ENCODE measurements around the gene CAP1. TPM values are rescaled to one million over a fixed set of nuclear protein-coding genes. Genes with fewer than 3 reads are reported as not detected.

Gene CAP1
- total RNA-seq, 1 experiment from 2014 or later = 255 TPM

DNA sequence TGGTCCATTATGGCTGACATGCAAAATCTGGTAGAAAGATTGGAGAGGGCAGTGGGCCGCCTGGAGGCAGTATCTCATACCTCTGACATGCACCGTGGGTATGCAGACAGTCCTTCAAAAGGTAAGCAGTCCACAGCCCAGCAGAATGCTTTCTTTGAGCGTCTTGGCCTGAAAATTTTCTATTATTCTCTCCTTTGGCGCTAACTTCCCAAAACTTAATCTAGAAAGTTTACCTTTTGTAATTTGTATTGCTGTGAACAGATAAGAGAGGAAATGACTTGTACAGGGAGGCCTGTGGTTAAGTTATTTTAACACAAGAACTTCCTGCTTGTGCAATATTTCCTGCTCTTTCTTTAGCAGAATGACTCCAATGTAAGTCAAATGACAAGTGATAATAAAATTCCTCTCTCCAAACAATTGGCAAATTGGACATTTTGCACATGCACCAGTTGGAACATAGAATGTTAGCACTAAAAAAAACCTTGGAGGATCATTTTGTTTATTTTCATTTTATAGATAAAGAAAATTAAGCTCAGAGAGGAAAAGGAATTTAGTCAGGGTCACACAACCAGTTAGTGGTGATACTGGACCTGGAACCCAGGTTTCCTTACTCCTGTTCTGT is 18.9 kb downstream of the CAP1 start:
- Histone ChIP-seq H2BK5ac (ENCODE audit: insufficient read length, low read length) (no peak overlapping the region), H3K23me2 (ENCODE audit: insufficient read length, low read depth, low read length, poor library complexity, severe bottlenecking) (no peaks in the 10 kb centered on the region), H3K18ac (ENCODE audit: insufficient read length, low read depth, low read length) (no peak overlapping the region), H4K8ac (replicated peaks; ENCODE audit: insufficient read length, low read depth, low read length) (no peak overlapping the region), H2BK20ac (ENCODE audit: low read depth, low read length, poor library complexity, severe bottlenecking) (no peak overlapping the region), H3K23ac (ENCODE audit: insufficient read length, low read depth, low read length) (no peak overlapping the region), H3K4me1 (ENCODE audit: insufficient read depth, low read length) (peaks cover 4% of the 10 kb centered on the region; the same call in 1 of the 2 replicates), H2AK5ac (ENCODE audit: insufficient read length, low read length) (no peak overlapping the region), H3K79me2 (ENCODE audit: insufficient read depth, low read length) (peaks cover 5% of the 10 kb centered on the region; the same call in 1 of the 2 replicates), H4K5ac (ENCODE audit: insufficient read length, low read depth, low read length) (no peak overlapping the region), H3K79me1 (ENCODE audit: insufficient read depth, low read depth, low read length, poor library complexity, severe bottlenecking) (peaks cover 3% of the 10 kb centered on the region), H3K4ac (ENCODE audit: low read depth, low read length) (no peak overlapping the region), H3K9ac (ENCODE audit: extremely low read depth, insufficient read length, low read length) (no peak overlapping the region), H2BK120ac (ENCODE audit: low read depth, low read length, poor library complexity, severe bottlenecking) (no peak overlapping the region), H3K14ac (ENCODE audit: insufficient read depth, low read length) (no peak overlapping the region), H3K9me3 (ENCODE audit: control insufficient read depth, low read depth, low read length) (no peaks in the 10 kb centered on the region), H3K56ac (ENCODE audit: insufficient read length, low read depth, low read length) (no peak overlapping the region), H4K20me1 (ENCODE audit: control insufficient read depth, insufficient read depth, insufficient read length) (no peaks in the 10 kb centered on the region), H3K27me3 (ENCODE audit: insufficient read depth, low read length) (no peaks in the 10 kb centered on the region), H3K4me2 (ENCODE audit: insufficient read depth, insufficient read length, low read length) (no peak overlapping the region), H3T11ph (ENCODE audit: low read length) (no peak overlapping the region), H4K91ac (ENCODE audit: insufficient read length, low read depth, low read length) (no peak overlapping the region), H2BK15ac (ENCODE audit: low read depth, low read length) (no peak overlapping the region), H2BK12ac (ENCODE audit: insufficient read length, low read depth, low read length) (no peak overlapping the region), H2AFZ (ENCODE audit: low read length) (no peak overlapping the region), H3K27ac (ENCODE audit: insufficient read length, low read depth, low read length) (no peak overlapping the region)
- Mint-ChIP-seq H3K4me3 (no peak overlapping the region; a peak in 1 of 5 replicates), H3K4me1 (peaks cover 25 to 26% of the 10 kb centered on the region in 2 experiments), H3K36me3 (ENCODE audit: insufficient read depth in 1 of 3, low read depth in 3 of 3) (peaks cover 29 to 47% (median 40%) of the 10 kb centered on the region in 3 experiments), H3K27me3 (ENCODE audit: low read depth) (no peaks in the 10 kb centered on the region), H3K27ac (peak overlapping the region; percentile 20 to 95 (median 83); a peak in 4 of 7 replicates), H3K9me3 (no peaks in the 10 kb centered on the region)
- peak; percentile 74 for DNase-seq
- TF ChIP-seq, protein P1, sequence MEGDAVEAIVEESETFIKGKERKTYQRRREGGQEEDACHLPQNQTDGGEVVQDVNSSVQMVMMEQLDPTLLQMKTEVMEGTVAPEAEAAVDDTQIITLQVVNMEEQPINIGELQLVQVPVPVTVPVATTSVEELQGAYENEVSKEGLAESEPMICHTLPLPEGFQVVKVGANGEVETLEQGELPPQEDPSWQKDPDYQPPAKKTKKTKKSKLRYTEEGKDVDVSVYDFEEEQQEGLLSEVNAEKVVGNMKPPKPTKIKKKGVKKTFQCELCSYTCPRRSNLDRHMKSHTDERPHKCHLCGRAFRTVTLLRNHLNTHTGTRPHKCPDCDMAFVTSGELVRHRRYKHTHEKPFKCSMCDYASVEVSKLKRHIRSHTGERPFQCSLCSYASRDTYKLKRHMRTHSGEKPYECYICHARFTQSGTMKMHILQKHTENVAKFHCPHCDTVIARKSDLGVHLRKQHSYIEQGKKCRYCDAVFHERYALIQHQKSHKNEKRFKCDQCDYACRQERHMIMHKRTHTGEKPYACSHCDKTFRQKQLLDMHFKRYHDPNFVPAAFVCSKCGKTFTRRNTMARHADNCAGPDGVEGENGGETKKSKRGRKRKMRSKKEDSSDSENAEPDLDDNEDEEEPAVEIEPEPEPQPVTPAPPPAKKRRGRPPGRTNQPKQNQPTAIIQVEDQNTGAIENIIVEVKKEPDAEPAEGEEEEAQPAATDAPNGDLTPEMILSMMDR (conservative IDR thresholded peaks at IDR 0.05) = peak; percentile 46; the same call in 2 of the 3 replicates
- no CpG with 5 or more reads among the region's 4 CpGs for WGBS (ENCODE audit: extremely low coverage, insufficient read length, low lambda C conversion rate)
